ENCODE results near the gene CDC42BPG. TPM values are rescaled to one million over a fixed set of nuclear protein-coding genes. Genes with fewer than 3 reads are reported as not detected.

CDC42BPG gene
- total and polyA plus RNA-seq, 9 donors = 0.35 to 9.5 (median 3.2) TPM

DNA sequence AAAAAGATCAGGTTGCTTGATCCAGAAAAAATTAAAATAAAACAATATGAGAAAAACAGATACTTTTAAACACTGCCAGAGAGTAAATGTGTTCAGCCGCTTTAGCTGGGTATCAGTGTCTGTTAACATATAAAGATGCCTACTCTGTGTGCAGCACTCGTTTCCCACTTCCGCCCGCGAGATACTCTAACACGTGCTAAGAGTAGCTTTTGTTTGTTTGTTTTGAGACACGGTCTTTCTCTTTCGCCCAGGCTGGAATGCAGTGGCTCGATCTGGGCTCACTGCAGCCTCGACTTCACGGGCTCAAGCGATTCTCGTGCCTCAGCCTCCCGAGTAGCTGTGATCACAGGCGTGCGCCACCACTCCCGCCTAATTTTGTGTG lies 33.6 kb downstream of the CDC42BPG start:
- WGBS, 3 donors = 40 to 58% (median 43%) methylated on average over 17 of the region's 17 CpGs

DNA sequence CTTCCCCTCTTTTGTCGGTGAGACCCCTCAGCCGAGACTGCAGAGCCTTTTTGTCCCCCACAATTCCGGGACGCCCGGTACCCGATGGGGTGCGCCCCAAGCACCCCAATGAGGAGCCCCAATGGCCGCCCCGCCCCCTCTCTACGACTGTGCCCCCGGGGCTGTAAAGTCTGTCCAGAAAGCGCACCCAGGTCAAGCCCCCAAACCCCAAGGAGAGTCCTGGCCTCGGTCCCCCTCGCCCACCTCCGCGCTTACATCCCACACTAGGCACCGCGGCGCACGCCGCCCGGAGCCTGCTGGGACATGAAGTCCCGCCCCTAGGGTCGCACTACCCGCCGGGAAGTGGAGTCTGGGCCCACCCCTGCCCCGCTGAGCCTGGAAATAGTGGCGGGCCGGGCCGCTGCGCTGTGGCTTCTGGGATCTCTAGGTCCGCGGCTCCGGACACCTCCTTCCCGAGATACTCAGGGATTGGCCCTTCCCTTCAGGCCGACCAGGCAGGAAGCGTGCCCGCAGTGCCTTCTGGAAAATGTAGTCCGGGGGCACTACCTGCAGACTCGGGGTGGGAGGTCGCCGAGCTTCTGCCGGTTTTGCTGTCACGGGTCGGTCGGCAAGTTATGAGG lies 34.1 kb downstream of the CDC42BPG start, which contains the start of gene MEN1:
MEN1 (minus strand) TSS at position 281 of the 620 bp plus-strand sequence. CDS start 442 bp downstream, outside the sequence.
- TF ChIP-seq POLR2A (IDR thresholded peaks at IDR 0.05) = peak; percentile 38
- TF ChIP-seq, protein P1, sequence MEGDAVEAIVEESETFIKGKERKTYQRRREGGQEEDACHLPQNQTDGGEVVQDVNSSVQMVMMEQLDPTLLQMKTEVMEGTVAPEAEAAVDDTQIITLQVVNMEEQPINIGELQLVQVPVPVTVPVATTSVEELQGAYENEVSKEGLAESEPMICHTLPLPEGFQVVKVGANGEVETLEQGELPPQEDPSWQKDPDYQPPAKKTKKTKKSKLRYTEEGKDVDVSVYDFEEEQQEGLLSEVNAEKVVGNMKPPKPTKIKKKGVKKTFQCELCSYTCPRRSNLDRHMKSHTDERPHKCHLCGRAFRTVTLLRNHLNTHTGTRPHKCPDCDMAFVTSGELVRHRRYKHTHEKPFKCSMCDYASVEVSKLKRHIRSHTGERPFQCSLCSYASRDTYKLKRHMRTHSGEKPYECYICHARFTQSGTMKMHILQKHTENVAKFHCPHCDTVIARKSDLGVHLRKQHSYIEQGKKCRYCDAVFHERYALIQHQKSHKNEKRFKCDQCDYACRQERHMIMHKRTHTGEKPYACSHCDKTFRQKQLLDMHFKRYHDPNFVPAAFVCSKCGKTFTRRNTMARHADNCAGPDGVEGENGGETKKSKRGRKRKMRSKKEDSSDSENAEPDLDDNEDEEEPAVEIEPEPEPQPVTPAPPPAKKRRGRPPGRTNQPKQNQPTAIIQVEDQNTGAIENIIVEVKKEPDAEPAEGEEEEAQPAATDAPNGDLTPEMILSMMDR (IDR thresholded peaks at IDR 0.05) = no peak
- TF ChIP-seq EP300 (IDR thresholded peaks at IDR 0.05) = no peak
- H3K9me3 ChIP-seq = no peaks in the 10 kb centered on the region
- H3K36me3 ChIP-seq = no peaks in the 10 kb centered on the region
- DNase-seq = peak; percentile 93 to 96 (median 94)
- peak within 1 kb of the TSS in 1 of 2 donors; percentile 41 for H3K27ac ChIP-seq
- WGBS, 3 donors = 0 to 1% (median 1%) methylated on average over 37 to 46 of the region's 46 CpGs
- intact Hi-C loops (cut with DNase I) = no loop called here
- no peaks in the 10 kb centered on the region for H3K27me3 ChIP-seq
- peak within 1 kb of the TSS; percentile 88 for H3K4me3 ChIP-seq
- H3K4me1 ChIP-seq (ENCODE audit: insufficient read depth) = peaks cover 5% of the 10 kb centered on the region

More for the DNA sequence above, 33.6 kb downstream of the CDC42BPG start:
- no peaks in the 10 kb centered on the region for H3K27me3 ChIP-seq
- intact Hi-C loops (cut with DNase I) = no loop called here
- peak in 1 of 5 donors; percentile 49 for DNase-seq
- H3K9me3 ChIP-seq = no peaks in the 10 kb centered on the region
- H3K4me3 ChIP-seq = peak overlapping the region; percentile 88
- no peaks in the 10 kb centered on the region for H3K36me3 ChIP-seq
- no peak for TF ChIP-seq POLR2A (IDR thresholded peaks at IDR 0.05)
- H3K27ac ChIP-seq = no peak overlapping the region
- peaks cover 5% of the 10 kb centered on the region for H3K4me1 ChIP-seq (ENCODE audit: insufficient read depth)

DNA sequence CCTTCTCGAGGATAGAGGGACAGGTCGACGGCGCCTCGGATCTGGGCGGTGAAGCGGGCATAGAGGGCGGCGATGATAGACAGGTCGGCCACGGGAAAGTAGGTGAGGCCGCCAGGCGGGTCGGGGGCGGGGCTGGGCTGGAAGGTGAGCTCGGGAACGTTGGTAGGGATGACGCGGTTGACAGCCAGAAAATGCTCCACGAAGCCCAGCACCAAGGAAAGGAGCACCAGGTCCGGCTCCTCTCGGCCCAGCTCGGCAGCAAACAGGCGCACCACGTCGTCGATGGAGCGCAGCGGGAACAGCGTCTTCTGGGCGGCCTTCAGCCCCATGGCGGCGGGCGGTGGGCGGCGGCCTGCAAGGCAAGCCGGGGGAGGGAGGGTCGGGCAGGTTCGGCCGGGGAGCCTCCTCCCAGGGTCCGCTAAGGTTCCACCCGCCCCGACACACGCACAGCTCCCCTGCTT lies 34.6 kb downstream of the CDC42BPG start:
- TF ChIP-seq POLR2A (IDR thresholded peaks at IDR 0.05) (no peak), EP300 (IDR thresholded peaks at IDR 0.05) (no peak)
- TF ChIP-seq, protein P1 (IDR thresholded peaks at IDR 0.05) = no peak
- H3K4me3 ChIP-seq = peak overlapping the region; percentile 88
- intact Hi-C loops (cut with DNase I) = no loop called here

DNA sequence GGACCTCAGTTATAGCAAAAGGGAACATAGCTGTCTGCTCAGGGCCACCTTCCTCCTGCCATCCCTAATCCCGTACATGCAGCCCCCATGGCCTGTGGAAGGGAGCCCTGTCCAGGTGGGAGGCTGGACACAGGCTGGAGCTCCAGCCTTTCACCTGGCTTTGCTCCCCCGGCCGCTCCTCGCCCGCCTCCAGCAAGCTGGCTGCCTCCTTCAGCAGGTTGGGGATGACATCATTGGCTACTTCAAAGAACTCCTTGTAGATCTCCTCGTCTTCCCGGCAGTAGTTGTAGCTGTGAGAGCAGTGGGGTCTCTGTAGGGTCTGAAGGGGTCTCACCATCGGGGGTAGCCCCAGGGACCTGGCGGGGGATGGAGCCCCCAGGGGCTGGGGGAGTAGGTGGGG lies 39.0 kb downstream of the CDC42BPG start:
- peaks cover 6% of the 10 kb centered on the region for H3K4me1 ChIP-seq (ENCODE audit: insufficient read depth)
- intact Hi-C loops (cut with DNase I) = no loop called here
- 89 to 92% (median 91%) methylated on average over 9 of the region's 9 CpGs for WGBS, 3 donors
- no peak for DNase-seq
- no peaks in the 10 kb centered on the region for H3K27me3 ChIP-seq
- TF ChIP-seq EP300 (IDR thresholded peaks at IDR 0.05) = no peak
- TF ChIP-seq, protein P1 (IDR thresholded peaks at IDR 0.05) = no peak
- no peak for TF ChIP-seq POLR2A (IDR thresholded peaks at IDR 0.05)
- no peaks in the 10 kb centered on the region for H3K9me3 ChIP-seq
- H3K4me3 ChIP-seq = no peak overlapping the region
- H3K36me3 ChIP-seq = no peaks in the 10 kb centered on the region
- no peak overlapping the region for H3K27ac ChIP-seq

More for the DNA sequence above, 34.6 kb downstream of the CDC42BPG start:
- WGBS, 3 donors = 3% methylated on average over 34 to 44 of the region's 44 CpGs
- Histone ChIP-seq H3K4me1 (ENCODE audit: insufficient read depth) (peaks cover 5% of the 10 kb centered on the region), H3K27me3 (no peaks in the 10 kb centered on the region), H3K9me3 (no peaks in the 10 kb centered on the region), H3K36me3 (no peaks in the 10 kb centered on the region), H3K27ac (peak overlapping the region in 1 of 2 donors; percentile 41)
- no peak for DNase-seq
